ENCODE results near the gene PCDH19. TPM values are rescaled to one million over a fixed set of nuclear protein-coding genes. Genes with fewer than 3 reads are reported as not detected.

Gene PCDH19
- total RNA-seq, 2 donors from 2014 or later: 0.41 to 3.0 TPM

- ATAC-seq (ENCODE audit: insufficient number of reproducible peaks, low FRiP score, low read depth): no peak
- no peak for DNase-seq (ENCODE audit: low spot score)
- no peak for TF ChIP-seq CTCF (IDR thresholded peaks at IDR 0.05)
Measured at GRCh38 chrX:100368167-100368566, 41.9 kb downstream of the PCDH19 start.

GRCh38 chrX:100363896-100364295, 46.2 kb downstream of the PCDH19 start:
- no peak for ATAC-seq (ENCODE audit: insufficient number of reproducible peaks, low FRiP score, low read depth)
- Histone ChIP-seq H3K9me3 (no peaks in the 10 kb centered on the region), H3K27me3 (replicated peaks; ENCODE audit: insufficient read depth) (no peaks in the 10 kb centered on the region), H3K4me3 (no peak overlapping the region), H3K4me1 (ENCODE audit: control insufficient read depth in 1 of 2, low read depth in 2 of 2) (no peaks in the 10 kb centered on the region), H3K27ac (no peak overlapping the region), H3K36me3 (no peaks in the 10 kb centered on the region)
- DNase-seq (ENCODE audit: low spot score): no peak
- TF ChIP-seq CTCF (IDR thresholded peaks at IDR 0.05): no peak

More at GRCh38 chrX:100368167-100368566, 41.9 kb downstream of the PCDH19 start:
- H3K4me3 ChIP-seq: no peak overlapping the region
- H3K36me3 ChIP-seq: no peaks in the 10 kb centered on the region
- H3K4me1 ChIP-seq (ENCODE audit: control insufficient read depth in 1 of 2, low read depth in 2 of 2): no peaks in the 10 kb centered on the region
- H3K27me3 ChIP-seq (replicated peaks; ENCODE audit: insufficient read depth): no peaks in the 10 kb centered on the region
- no peak overlapping the region for H3K27ac ChIP-seq
- H3K9me3 ChIP-seq: no peaks in the 10 kb centered on the region

- ATAC-seq (ENCODE audit: insufficient number of reproducible peaks, low FRiP score, low read depth) (no peak), DNase-seq (ENCODE audit: low spot score) (no peak)
- no peaks in the 10 kb centered on the region for H3K9me3 ChIP-seq
- H3K4me3 ChIP-seq: no peak overlapping the region
- no peak overlapping the region for H3K27ac ChIP-seq
- H3K4me1 ChIP-seq (ENCODE audit: control insufficient read depth in 1 of 2, low read depth in 2 of 2): no peaks in the 10 kb centered on the region
- H3K27me3 ChIP-seq (replicated peaks; ENCODE audit: insufficient read depth): no peaks in the 10 kb centered on the region
- no peak for TF ChIP-seq CTCF (IDR thresholded peaks at IDR 0.05)
- no peaks in the 10 kb centered on the region for H3K36me3 ChIP-seq
Measured at GRCh38 chrX:100358766-100359165, 51.3 kb downstream of the PCDH19 start.

GRCh38 chrX:100356351-100356896, 53.6 kb downstream of the PCDH19 start:
- no peak for DNase-seq (ENCODE audit: low spot score)
- no peak for TF ChIP-seq CTCF (IDR thresholded peaks at IDR 0.05)
- Histone ChIP-seq H3K4me3 (no peak overlapping the region), H3K36me3 (no peaks in the 10 kb centered on the region), H3K27me3 (replicated peaks; ENCODE audit: insufficient read depth) (no peaks in the 10 kb centered on the region), H3K9me3 (no peaks in the 10 kb centered on the region), H3K4me1 (ENCODE audit: control insufficient read depth in 1 of 2, low read depth in 2 of 2) (no peaks in the 10 kb centered on the region), H3K27ac (no peak overlapping the region)
- no peak for ATAC-seq (ENCODE audit: insufficient number of reproducible peaks, low FRiP score, low read depth)

GRCh38 chrX:100355680-100356079, 54.4 kb downstream of the PCDH19 start:
- Histone ChIP-seq H3K4me3 (no peak overlapping the region), H3K27me3 (replicated peaks; ENCODE audit: insufficient read depth) (no peaks in the 10 kb centered on the region), H3K4me1 (ENCODE audit: control insufficient read depth in 1 of 2, low read depth in 2 of 2) (no peaks in the 10 kb centered on the region), H3K27ac (no peak overlapping the region), H3K9me3 (no peaks in the 10 kb centered on the region), H3K36me3 (no peaks in the 10 kb centered on the region)
- DNase-seq (ENCODE audit: low spot score): no peak
- ATAC-seq (ENCODE audit: insufficient number of reproducible peaks, low FRiP score, low read depth): no peak
- TF ChIP-seq CTCF (IDR thresholded peaks at IDR 0.05): no peak
